CD14-positive monocyte (primary cell): ENCODE results near the gene VPS18. TPM values are rescaled to one million over a fixed set of nuclear protein-coding genes. Genes with fewer than 3 reads are reported as not detected.

ENCODE experiments used
- DNase-seq, 3 donors: peaks; one replicate each; pipeline ENCODE4 v3.0.0-alpha.2; 2011 to 2022
- H2AFZ ChIP-seq: 2 replicates; pipeline ENCODE4 v1.6.0; 2012; ENCODE audit warnings: mild to moderate bottlenecking, low read depth, low read length, inconsistent platforms; ENCODE audit not compliant: insufficient read depth, poor library complexity, severe bottlenecking
- H3K27ac ChIP-seq, 2 donors: 1 replicate in 1 of 2; 2 replicates in 1 of 2; pipeline ENCODE4 v1.5.1; 2012 to 2013; ENCODE audit warnings: low read length in 2 of 2, control low read depth in 1 of 2, inconsistent platforms in 1 of 2, low read depth in 1 of 2, mild to moderate bottlenecking in 1 of 2
- H3K27me3 ChIP-seq, 2 donors: one replicate each; pipeline versions ENCODE4 v1.6.0 to v1.6.1; 2011 to 2013; ENCODE audit warnings: low read length in 2 of 2; ENCODE audit not compliant: control insufficient read depth in 2 of 2, insufficient read depth in 2 of 2
- H3K36me3 ChIP-seq, 2 donors: replicated peaks in 1 of 2; 1 replicate in 1 of 2; 2 replicates in 1 of 2; pipeline versions ENCODE4 v1.5.1 to v1.6.1; 2012 to 2013; ENCODE audit warnings: low read length in 2 of 2, control low read depth in 1 of 2, inconsistent platforms in 1 of 2, mild to moderate bottlenecking in 1 of 2; ENCODE audit not compliant: insufficient read depth in 2 of 2, control insufficient read depth in 1 of 2
- H3K4me1 ChIP-seq, 2 donors: 1 replicate in 1 of 2; 2 replicates in 1 of 2; pipeline versions ENCODE4 v1.5.1 to v1.6.1; 2012 to 2013; ENCODE audit warnings: low read length in 2 of 2, control low read depth in 1 of 2, inconsistent platforms in 1 of 2, mild to moderate bottlenecking in 1 of 2, moderate library complexity in 1 of 2; ENCODE audit not compliant: insufficient read depth in 2 of 2, control insufficient read depth in 1 of 2
- H3K4me2 ChIP-seq: replicated peaks from 2 replicates; pipeline ENCODE3; 2012; ENCODE audit warnings: low read length, moderate library complexity, mild to moderate bottlenecking; ENCODE audit not compliant: poor library complexity, severe bottlenecking; ENCODE audit errors: extremely low read depth
- H3K4me3 ChIP-seq, 3 experiments: fragments of 200-600 bp in 1 of 3; sonication (generic) in 1 of 3; replicated peaks in 1 of 3; 1 replicate in 2 of 3; 2 replicates in 1 of 3; pipeline ENCODE4 v1.5.1; 2011 to 2013; ENCODE audit warnings: low read length in 3 of 3, mild to moderate bottlenecking in 3 of 3, control low read depth in 2 of 3, low read depth in 2 of 3, inconsistent platforms in 1 of 3, moderate library complexity in 1 of 3
- H3K79me2 ChIP-seq: 2 replicates; pipeline ENCODE4 v1.6.0; 2012; ENCODE audit warnings: mild to moderate bottlenecking, control low read depth, inconsistent platforms, low read length, moderate library complexity; ENCODE audit not compliant: insufficient read depth
- H3K9ac ChIP-seq: 2 replicates; pipeline ENCODE4 v1.6.0; 2017; ENCODE audit warnings: low read length, mild to moderate bottlenecking; ENCODE audit not compliant: insufficient read depth, poor library complexity, severe bottlenecking
- H3K9me3 ChIP-seq, 2 donors: replicated peaks in 1 of 2; 1 replicate in 1 of 2; 2 replicates in 1 of 2; pipeline versions ENCODE4 v1.5.1 to v1.6.1; 2012 to 2013; ENCODE audit warnings: low read length in 2 of 2, control low read depth in 1 of 2; ENCODE audit not compliant: control insufficient read depth in 1 of 2, insufficient read depth in 1 of 2
- H4K20me1 ChIP-seq: 2 replicates; pipeline ENCODE4 v1.6.0; 2012; ENCODE audit warnings: mild to moderate bottlenecking, low read length, control low read depth, moderate library complexity; ENCODE audit not compliant: insufficient read depth
- H3K27ac Mint-ChIP-seq, 7 donors: one replicate each; pipeline ENCODE4 v1.8.0; 2020; ENCODE audit warnings: mild to moderate bottlenecking in 7 of 7, mixed read lengths in 7 of 7, moderate library complexity in 6 of 7, inconsistent platforms in 2 of 7
- H3K27me3 Mint-ChIP-seq, 3 donors: one replicate each; pipeline ENCODE4 v1.8.0; 2021 to 2022; ENCODE audit warnings: low read depth in 3 of 3, mild to moderate bottlenecking in 3 of 3, mixed read lengths in 3 of 3, moderate library complexity in 3 of 3, inconsistent platforms in 1 of 3
- H3K36me3 Mint-ChIP-seq, 2 donors: one replicate each; pipeline ENCODE4 v1.8.0; 2020; ENCODE audit warnings: mixed read lengths in 2 of 2, inconsistent platforms in 1 of 2, mild to moderate bottlenecking in 1 of 2
- H3K4me1 Mint-ChIP-seq: one replicate; pipeline ENCODE4 v1.8.0; 2020; ENCODE audit warnings: mild to moderate bottlenecking, mixed read lengths
- H3K4me3 Mint-ChIP-seq, 2 donors: one replicate each; pipeline ENCODE4 v1.8.0; 2020; ENCODE audit warnings: mild to moderate bottlenecking in 2 of 2, mixed read lengths in 2 of 2, moderate library complexity in 1 of 2
- H3K9me3 Mint-ChIP-seq, 7 donors: one replicate each; pipeline ENCODE4 v1.8.0; 2020 to 2022; ENCODE audit warnings: mixed read lengths in 7 of 7, mild to moderate bottlenecking in 6 of 7, moderate library complexity in 6 of 7, inconsistent platforms in 2 of 7
- WGBS: methylation state at CpG from one replicate; pipeline ENCODE4 v1.1.5; 2013; ENCODE audit warnings: missing lambda C conversion rate; ENCODE audit not compliant: insufficient coverage; 5-methylcytosine and 5-hydroxymethylcytosine counted together
- intact Hi-C, 2 donors: fragments of 100-400 bp; cut with micrococcal nuclease; formaldehyde crosslinking; loops; one replicate each; pipeline versions ENCODE4 v1.15.0 to v1.15.1; 2023
- polyA plus RNA-seq, 3 donors: library from polyadenylated mRNA; depleted of rRNA in 1 of 3; unstranded in 2 of 3; stranded (reverse) in 1 of 3; fragments of 300-500 nt in 2 of 3; fragments of >200 nt in 1 of 3; fragmentation: Illumina TruSeq in 2 of 3; gene quantifications; 1 replicate in 2 of 3; 2 replicates in 1 of 3; pipeline ENCODE4 v1.2.3, GENCODE V29; 2012 to 2021
- TF ChIP-seq, protein P1 (sequence below): fragments of 200-600 bp; IDR thresholded peaks from one replicate; pipeline ENCODE4 v1.8.0; 2022; ENCODE audit warnings: antibody characterized with exemption, mild to moderate bottlenecking

Gene VPS18
- polyA plus RNA-seq, 3 donors, result 12.1 to 22.8 (median 21.8) TPM

DNA sequence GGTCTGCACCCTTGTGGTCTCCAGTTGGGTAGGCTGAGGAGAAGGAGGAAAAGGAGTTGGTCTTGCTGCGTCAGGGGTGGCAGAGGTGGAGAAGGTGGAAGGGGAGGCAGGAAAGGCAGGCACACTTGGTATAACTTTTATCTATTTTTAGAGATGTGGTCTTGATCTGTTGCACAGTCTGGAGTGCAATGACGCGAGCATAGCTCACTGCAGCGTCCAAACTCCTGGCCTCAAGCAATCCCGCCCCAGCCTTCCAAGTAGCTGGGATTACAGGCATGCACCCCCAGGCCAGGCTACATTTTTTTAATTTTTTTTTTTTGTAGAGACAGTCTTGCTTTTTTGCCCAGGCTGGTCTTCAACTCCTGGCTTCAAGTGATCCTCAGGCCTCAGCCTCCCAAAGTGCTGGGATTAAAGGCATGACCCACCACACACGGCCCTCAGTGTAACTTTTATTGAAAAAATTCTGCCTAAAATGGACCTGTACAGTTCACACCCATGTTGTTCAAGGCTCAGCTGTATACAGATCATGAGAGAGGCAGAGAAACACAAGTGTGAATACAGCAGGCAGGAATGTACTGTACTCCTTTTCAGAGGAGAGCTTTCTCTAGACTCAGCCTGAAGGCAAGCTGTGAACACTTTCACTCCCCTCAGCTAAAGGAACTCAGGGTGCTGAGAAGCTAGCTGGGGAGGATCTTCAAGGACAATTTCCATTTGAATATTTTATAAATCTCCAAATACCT, 18.1 kb upstream of the VPS18 start:
- no peak overlapping the region for H3K4me3 Mint-ChIP-seq

DNA sequence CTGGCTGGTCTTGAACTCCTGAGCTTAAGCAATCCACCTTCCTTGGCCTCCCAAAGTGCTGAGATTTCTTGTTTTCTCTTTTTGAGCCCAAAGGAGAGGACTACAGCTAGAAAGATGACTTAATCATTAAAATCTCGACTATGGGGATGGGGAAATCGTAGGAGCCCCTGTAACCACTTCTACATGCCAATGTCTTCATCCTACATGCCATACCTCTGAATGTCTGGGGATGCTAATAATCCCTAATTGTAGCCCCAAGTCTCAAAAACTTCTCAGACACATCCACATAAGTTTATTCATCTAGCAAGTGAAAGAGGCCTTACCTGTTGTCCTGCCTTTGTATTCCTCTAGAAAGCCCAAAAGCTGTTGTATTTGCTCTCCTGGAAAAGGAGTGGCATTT, 16.6 kb upstream of the VPS18 start:
- Histone ChIP-seq H3K4me2 (no peak overlapping the region), H3K27me3 (peaks cover 5 to 20% of the 10 kb centered on the region in 2 donors), H3K27ac (no peak overlapping the region), H3K79me2 (no peaks in the 10 kb centered on the region), H3K4me1 (peaks cover 8 to 13% of the 10 kb centered on the region in 2 donors), H3K36me3 (no peaks in the 10 kb centered on the region), H3K4me3 (no peak overlapping the region), H3K9ac (no peak overlapping the region), H4K20me1 (no peaks in the 10 kb centered on the region), H2AFZ (no peak overlapping the region), H3K9me3 (no peaks in the 10 kb centered on the region)
- intact Hi-C loops, result no loop called here
- Mint-ChIP-seq H3K9me3 (peaks cover 0 to 6% (median 1%) of the 10 kb centered on the region in 7 donors), H3K4me1 (peaks cover 11% of the 10 kb centered on the region), H3K4me3 (no peak overlapping the region), H3K36me3 (no peaks in the 10 kb centered on the region), H3K27ac (no peak overlapping the region), H3K27me3 (peaks cover 22 to 31% (median 24%) of the 10 kb centered on the region in 3 donors)
- TF ChIP-seq, protein P1, sequence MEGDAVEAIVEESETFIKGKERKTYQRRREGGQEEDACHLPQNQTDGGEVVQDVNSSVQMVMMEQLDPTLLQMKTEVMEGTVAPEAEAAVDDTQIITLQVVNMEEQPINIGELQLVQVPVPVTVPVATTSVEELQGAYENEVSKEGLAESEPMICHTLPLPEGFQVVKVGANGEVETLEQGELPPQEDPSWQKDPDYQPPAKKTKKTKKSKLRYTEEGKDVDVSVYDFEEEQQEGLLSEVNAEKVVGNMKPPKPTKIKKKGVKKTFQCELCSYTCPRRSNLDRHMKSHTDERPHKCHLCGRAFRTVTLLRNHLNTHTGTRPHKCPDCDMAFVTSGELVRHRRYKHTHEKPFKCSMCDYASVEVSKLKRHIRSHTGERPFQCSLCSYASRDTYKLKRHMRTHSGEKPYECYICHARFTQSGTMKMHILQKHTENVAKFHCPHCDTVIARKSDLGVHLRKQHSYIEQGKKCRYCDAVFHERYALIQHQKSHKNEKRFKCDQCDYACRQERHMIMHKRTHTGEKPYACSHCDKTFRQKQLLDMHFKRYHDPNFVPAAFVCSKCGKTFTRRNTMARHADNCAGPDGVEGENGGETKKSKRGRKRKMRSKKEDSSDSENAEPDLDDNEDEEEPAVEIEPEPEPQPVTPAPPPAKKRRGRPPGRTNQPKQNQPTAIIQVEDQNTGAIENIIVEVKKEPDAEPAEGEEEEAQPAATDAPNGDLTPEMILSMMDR, result no peak
- no CpG with 5 or more reads among the region's 2 CpGs for WGBS
- no peak for DNase-seq

More for the DNA sequence above, 18.1 kb upstream of the VPS18 start:
- Mint-ChIP-seq H3K4me1 (peaks cover 11% of the 10 kb centered on the region), H3K36me3 (no peaks in the 10 kb centered on the region), H3K27me3 (peaks cover 26 to 43% (median 29%) of the 10 kb centered on the region in 3 donors), H3K27ac (peak overlapping the region in 3 of 7 donors; percentile 16 to 69 (median 31)), H3K9me3 (peaks cover 0 to 6% (median 0%) of the 10 kb centered on the region in 7 donors)
- Histone ChIP-seq H3K36me3 (no peaks in the 10 kb centered on the region), H3K27ac (no peak overlapping the region), H3K4me1 (peaks cover 8 to 13% of the 10 kb centered on the region in 2 donors), H4K20me1 (no peaks in the 10 kb centered on the region), H2AFZ (no peak overlapping the region), H3K79me2 (no peaks in the 10 kb centered on the region), H3K9me3 (no peaks in the 10 kb centered on the region), H3K4me2 (no peak overlapping the region), H3K4me3 (no peak overlapping the region), H3K9ac (no peak overlapping the region), H3K27me3 (peaks cover 5 to 24% of the 10 kb centered on the region in 2 donors)
- TF ChIP-seq, protein P1, result no peak
- intact Hi-C loops, result no loop called here
- WGBS, result 81% methylated on average over 6 of the region's 6 CpGs
- no peak for DNase-seq
